Thoracic aorta (tissue), 2 donors: ENCODE data around the gene ZCCHC7. TPM values are rescaled to one million over a fixed set of nuclear protein-coding genes. Genes with fewer than 3 reads are reported as not detected.

Experiments used
- ATAC-seq: fragments of 150-250 bp; one replicate; pipeline ENCODE4 v1.8.0; 2017; ENCODE audit warnings: low read depth; ENCODE audit not compliant: insufficient number of reproducible peaks, low FRiP score
- DNase-seq: peaks from one replicate; pipeline ENCODE4 v3.0.0-alpha.2; 2020; ENCODE audit warnings: low spot score
- H3K27ac ChIP-seq, 2 donors: fragments of 200-600 bp; sonication (generic); 1 replicate in 1 of 2; 2 replicates in 1 of 2; pipeline ENCODE4 v1.5.1; 2016; ENCODE audit warnings: mild to moderate bottlenecking in 2 of 2, moderate library complexity in 2 of 2
- H3K27me3 ChIP-seq: fragments of 200-600 bp; sonication (generic); replicated peaks from 2 replicates; pipeline ENCODE4 v1.6.0; 2016; ENCODE audit warnings: mild to moderate bottlenecking; ENCODE audit not compliant: insufficient read depth
- H3K36me3 ChIP-seq: fragments of 200-600 bp; sonication (generic); one replicate; pipeline ENCODE4 v1.5.1; 2016
- H3K4me1 ChIP-seq, 2 donors: fragments of 200-600 bp; sonication (generic); 1 replicate in 1 of 2; 2 replicates in 1 of 2; pipeline versions ENCODE4 v1.5.1 to v1.6.0; 2016; ENCODE audit warnings: low read depth in 2 of 2, mild to moderate bottlenecking in 1 of 2; ENCODE audit not compliant: control insufficient read depth in 1 of 2
- H3K4me3 ChIP-seq: fragments of 200-600 bp; sonication (generic); 2 replicates; pipeline ENCODE4 v1.5.1; 2016; ENCODE audit warnings: mild to moderate bottlenecking
- H3K9me3 ChIP-seq: fragments of 200-600 bp; sonication (generic); 2 replicates; pipeline ENCODE4 v1.5.1; 2016
- CTCF ChIP-seq: fragments of 200-600 bp; sonication (generic); IDR thresholded peaks from one replicate; pipeline ENCODE4 v1.5.1; 2019; ENCODE audit warnings: antibody characterized with exemption
- total RNA-seq, 2 donors: library from RNA; depleted of rRNA; stranded (reverse); fragments of >200 nt; gene quantifications; one replicate each; pipeline versions ENCODE4 v1.1.0 to v1.2.3, GENCODE V29; 2016

Gene ZCCHC7
- total RNA-seq, 2 donors from 2014 or later, result 13.8 to 19.5 TPM

GRCh38 chr9:37126214-37126788 lies 5.9 kb downstream of the ZCCHC7 start:
- TF ChIP-seq CTCF, result no peak
- no peaks in the 10 kb centered on the region for H3K9me3 ChIP-seq
- H3K4me3 ChIP-seq, result no peak overlapping the region
- peaks cover 12 to 19% of the 10 kb centered on the region in 2 donors for H3K4me1 ChIP-seq
- no peak overlapping the region for H3K27ac ChIP-seq
- H3K36me3 ChIP-seq, result peaks cover 2% of the 10 kb centered on the region
- H3K27me3 ChIP-seq, result no peaks in the 10 kb centered on the region
- DNase-seq (no peak), ATAC-seq (no peak)

GRCh38 chr9:37127018-37127417 lies 6.6 kb downstream of the ZCCHC7 start:
- Histone ChIP-seq H3K36me3 (peaks cover 2% of the 10 kb centered on the region), H3K27ac (no peak overlapping the region), H3K27me3 (no peaks in the 10 kb centered on the region), H3K4me1 (peaks cover 6 to 12% of the 10 kb centered on the region in 2 donors), H3K9me3 (no peaks in the 10 kb centered on the region), H3K4me3 (no peak overlapping the region)
- no peak for ATAC-seq
- no peak for DNase-seq
- no peak for TF ChIP-seq CTCF

- peaks cover 2% of the 10 kb centered on the region for H3K36me3 ChIP-seq
- no peak overlapping the region for H3K27ac ChIP-seq
- ATAC-seq, result no peak
- no peak for DNase-seq
- H3K27me3 ChIP-seq, result no peaks in the 10 kb centered on the region
- no peak for TF ChIP-seq CTCF
- H3K4me3 ChIP-seq, result no peak overlapping the region
- H3K4me1 ChIP-seq, result peaks cover 0 to 1% of the 10 kb centered on the region in 2 donors
- H3K9me3 ChIP-seq, result no peaks in the 10 kb centered on the region
Observed at GRCh38 chr9:37128051-37128450, 7.7 kb downstream of the ZCCHC7 start.

- H3K9me3 ChIP-seq, result no peaks in the 10 kb centered on the region
- H3K27me3 ChIP-seq, result no peaks in the 10 kb centered on the region
- no peaks in the 10 kb centered on the region for H3K36me3 ChIP-seq
- H3K4me1 ChIP-seq, result no peaks in the 10 kb centered on the region
- ATAC-seq, result no peak
- TF ChIP-seq CTCF, result no peak
- no peak overlapping the region for H3K27ac ChIP-seq
- DNase-seq, result no peak
- H3K4me3 ChIP-seq, result no peak overlapping the region
Observed at GRCh38 chr9:37134166-37134565, 13.8 kb downstream of the ZCCHC7 start.

- ATAC-seq (no peak), DNase-seq (no peak)
- Histone ChIP-seq H3K4me1 (peaks cover 5 to 6% of the 10 kb centered on the region in 2 donors), H3K36me3 (no peaks in the 10 kb centered on the region), H3K9me3 (no peaks in the 10 kb centered on the region), H3K27me3 (no peaks in the 10 kb centered on the region), H3K4me3 (no peak overlapping the region), H3K27ac (no peak overlapping the region)
- no peak for TF ChIP-seq CTCF
Observed at GRCh38 chr9:37141015-37141414, 20.6 kb downstream of the ZCCHC7 start.
